Activated T-cell treated with anti-CD3 and anti-CD28 coated beads for 24 hours (primary cell): ENCODE results near the gene PRELP.
"Not testable (repeated sequence)": the region's sequence is repeated elsewhere in the genome, so short reads cannot be mapped to it uniquely, and the experiment has no call there.

Source experiments
- DNase-seq: peaks from one replicate; pipeline ENCODE4 v3.0.0-alpha.2; 2020; ENCODE audit warnings: low read depth

PRELP gene

DNA sequence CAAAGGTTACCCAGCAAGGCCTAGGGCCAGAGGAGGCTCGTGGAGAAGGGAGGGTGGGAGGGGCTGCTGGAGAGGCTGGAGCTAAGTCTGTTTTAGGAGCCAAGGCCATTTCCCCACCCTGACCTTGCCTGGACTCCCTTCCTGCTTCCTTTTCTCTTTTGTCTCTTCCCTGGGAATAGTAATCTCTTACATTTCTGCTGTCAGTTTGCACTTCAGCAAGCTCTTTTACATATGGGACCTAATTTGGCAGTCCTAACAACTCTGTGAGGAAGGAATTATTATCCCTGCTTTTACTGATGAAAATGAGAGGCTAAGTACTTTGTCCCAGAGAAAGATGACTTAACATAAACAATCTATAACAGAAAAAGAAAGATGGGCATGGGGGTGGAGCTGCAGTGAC lies 32.2 kb downstream of the PRELP start:
- no peak for DNase-seq

DNA sequence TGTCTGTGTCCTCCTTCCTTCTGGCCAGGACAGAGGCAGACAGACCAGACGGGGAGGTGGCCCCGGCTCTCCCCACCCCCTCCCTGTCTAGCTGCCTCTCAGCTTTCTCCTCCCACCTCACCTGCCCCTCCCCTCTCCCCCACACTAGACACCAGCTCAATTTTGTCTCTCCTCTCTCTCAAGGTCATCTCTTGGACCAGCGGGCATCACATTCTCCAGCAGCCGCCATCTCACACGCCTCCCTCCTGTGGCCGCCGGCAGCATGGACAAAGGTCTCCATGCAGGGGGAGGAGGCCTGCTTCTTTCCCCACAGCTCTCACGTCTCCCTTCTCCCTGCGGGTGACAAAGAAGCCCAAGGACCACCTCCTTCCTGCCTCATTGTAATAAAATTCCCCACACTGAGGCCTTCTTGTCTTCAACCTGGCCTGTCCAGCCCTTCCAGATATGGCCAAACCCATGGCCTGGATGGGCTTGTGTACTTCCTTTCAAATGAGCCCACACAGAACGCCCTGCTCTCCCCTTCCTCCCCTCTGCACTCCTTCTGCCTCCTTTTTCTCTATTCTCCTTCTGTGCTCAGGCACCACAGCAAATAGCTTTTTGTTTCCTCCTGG lies 33.0 kb downstream of the PRELP start:
- DNase-seq: no peak

DNA sequence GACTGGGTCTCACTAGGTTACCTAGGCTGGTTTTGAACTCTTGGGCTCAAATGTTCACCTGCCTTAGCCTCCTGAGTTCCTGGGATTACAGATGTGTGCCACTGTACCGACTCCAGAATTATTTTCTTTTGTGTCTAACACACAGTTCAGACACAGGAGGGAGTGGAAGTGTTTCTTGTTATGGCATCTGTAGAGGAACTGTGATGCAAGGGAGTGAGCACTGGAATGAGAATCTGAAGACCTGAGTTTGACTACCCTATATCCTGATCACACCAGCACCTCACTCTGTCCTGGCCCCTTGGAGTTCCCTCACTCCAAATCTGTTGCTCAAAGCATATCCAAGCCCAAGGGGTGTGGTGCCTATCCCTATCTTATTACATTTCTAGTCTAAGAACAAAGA lies 33.5 kb downstream of the PRELP start:
- DNase-seq: no peak

DNA sequence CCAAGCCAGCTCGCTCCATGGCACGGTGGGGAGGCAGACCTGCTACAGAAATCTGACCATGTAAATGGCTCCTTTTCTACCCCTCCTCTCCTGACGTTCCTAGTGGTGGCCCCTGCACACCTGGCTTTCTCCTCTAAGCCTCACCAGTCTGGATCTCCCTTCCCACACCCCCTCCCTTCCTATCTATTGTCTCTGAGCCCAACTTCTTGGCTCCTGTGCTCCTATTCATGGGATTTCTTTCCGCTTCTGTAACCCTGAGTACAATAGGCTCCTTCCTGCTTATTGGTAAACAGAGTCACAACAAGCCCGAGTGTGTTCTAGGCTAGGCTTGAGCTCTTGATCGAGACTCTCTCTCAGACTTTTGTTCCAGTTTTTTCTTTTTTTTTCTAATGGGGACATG lies 35.9 kb downstream of the PRELP start:
- no peak for DNase-seq

DNA sequence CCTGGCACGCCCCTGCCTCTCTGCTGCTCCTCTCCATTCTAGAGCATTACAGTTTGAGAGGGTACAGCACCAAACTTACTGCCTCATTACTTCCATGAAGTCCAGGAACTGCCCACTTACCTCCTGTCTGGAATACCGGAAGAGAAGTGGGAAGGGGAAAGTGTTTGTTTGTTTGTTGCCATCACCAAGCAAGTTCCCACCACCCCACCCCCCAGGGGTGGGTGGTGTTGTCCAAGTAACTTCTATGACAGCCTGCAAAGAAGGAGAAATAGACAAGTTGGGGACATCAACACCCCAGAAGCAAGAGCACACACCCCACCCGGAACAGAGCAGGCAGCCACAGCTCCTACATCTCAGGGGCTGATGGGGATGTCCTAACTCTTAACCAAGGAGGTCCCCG lies 36.3 kb downstream of the PRELP start:
- DNase-seq: no peak

DNA sequence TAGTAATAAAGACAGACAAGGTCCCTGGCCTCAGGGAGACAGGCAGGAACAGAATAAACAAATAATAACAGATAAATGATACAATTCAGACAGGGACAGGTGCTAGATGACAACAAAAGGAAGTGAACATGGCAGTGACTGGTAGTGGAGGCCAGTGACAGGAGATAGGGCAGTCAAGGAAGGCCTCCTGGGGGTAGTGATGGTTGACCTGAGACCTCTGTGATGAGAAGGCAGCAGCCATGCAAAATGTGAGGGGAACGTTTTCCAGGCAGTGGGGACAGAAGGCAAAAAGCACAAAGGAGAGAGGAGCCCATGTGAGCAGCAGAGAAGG lies 36.9 kb downstream of the PRELP start:
- DNase-seq: no peak

DNA sequence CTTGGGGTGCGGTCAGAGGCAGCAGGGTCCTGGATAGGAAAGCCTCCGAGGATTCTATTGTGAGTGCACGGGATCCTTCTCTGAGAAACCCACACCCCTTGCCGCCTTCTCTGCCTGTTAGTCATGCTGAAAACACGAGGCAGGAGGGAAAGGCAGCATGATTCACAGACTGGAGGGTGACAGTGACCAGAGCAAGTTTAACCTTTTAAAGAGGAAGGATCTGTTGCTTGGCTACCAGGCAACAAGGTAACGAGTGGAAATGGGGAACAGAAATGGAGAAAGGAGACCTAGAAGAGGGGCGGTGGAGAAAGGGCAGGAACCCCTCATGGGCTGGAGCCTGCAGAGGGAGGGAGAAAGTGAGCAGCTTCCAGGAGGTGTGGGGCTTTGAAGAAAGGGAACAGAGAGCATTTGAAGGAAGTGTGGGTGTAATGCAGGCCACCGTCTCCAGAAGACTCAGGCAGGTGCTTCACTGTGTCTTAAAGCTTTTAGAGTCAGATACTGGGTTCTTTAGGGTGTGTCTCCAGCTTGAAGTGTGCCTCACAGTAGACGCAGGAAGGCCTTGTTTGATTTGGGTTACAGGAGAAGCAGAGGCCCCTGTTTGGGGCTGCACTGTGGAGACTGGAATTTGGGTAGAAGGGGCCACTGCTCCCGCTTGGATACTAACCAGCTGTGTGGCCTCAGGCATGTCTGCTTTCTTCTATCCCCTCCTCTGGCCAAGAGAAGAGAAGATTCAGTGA lies 37.4 kb downstream of the PRELP start:
- peak; percentile 39 for DNase-seq

DNA sequence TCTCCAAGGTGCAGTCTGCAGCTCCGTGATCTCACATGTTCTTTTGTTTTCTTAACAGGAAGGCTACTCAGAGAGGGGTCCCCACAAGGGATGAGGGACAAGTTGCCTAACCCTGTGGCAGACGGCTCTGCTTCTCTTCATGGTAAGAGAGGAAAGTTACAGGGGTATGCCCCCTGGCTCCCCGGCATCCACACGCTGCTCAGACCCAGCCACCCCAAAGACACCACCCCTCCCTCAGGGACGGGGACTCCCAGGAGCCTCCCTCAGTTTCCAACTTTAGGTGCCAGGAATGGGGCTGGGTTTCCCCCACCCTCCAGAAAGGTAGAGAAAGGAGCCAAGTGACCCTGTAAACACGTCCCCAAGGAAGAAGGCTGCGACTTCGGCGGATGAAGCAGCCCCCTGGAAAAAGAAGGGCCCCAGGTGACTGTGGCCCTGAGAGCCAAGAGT lies 38.0 kb downstream of the PRELP start:
- DNase-seq: no peak

DNA sequence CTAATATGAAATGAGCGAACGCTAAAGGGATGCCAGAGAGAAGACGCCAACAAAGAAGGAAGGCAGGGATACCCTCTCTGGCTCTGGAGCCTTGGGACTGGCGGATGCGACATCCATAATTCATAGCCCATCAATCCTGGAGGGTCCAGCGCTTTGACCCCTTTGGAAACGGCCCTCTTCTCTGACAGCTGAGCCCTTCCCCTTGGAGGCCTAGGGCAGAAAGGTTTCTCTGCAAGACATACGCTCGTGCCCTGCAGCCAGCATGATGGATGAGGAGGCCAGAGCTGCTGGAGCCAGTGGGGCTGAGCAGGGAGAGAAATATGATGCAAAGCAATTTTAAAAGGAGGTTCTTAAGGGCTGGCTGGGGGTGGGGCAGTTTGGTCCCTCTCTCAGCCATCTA lies 40.6 kb downstream of the PRELP start:
- no peak for DNase-seq

DNA sequence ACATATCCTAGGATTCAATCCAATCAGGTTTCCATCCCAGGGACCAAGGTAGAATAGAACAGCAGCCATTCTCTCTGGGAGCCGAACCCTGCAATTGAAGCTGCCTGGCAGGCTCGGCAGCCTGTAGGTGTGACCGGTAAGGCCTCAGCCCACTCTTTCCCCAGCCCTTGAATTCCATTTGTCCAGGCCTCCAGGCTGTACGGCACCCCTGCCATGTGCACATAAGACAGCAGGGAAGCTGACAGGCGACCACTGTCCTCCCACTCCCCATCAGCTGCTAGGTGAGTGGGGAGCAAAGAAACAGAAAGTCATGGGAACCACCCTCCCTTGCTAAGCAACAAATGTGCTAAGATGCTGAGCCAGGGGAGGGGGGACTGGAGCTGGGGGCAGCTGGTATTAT lies 41.3 kb downstream of the PRELP start:
- no peak for DNase-seq

DNA sequence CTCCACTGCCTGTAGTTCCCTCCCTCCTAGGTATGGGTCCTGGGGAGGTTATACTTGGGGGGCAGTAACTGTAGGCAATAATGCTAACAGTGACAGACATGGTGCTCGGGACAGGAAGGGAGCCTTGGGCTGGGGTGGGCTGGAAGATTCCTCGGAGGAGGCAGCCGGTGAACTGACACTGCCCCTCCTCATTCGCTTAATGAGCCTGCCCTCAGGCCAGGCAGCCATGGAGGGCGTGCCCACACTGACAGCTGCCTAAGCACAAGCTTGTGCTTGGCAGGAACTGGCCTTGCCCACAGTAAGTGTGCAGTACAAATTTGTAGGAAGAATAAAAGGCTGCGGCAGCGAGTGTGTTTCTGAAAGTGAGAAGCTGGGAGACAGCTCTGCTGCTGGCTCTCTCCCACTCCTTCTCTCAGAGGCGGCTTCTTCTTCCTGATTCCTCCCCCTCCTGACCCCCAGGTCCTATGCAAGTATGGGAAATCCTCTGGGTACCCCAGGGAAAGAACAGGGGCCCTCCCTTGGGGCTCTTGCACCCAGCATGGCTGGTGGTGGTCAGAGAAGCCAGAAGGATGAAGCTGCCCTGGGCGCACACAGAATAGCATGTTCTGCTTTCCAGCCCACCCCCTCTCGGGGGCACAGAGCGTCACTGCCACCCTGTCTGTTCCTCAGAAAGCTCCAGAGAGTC lies 42.0 kb downstream of the PRELP start:
- DNase-seq: no peak

DNA sequence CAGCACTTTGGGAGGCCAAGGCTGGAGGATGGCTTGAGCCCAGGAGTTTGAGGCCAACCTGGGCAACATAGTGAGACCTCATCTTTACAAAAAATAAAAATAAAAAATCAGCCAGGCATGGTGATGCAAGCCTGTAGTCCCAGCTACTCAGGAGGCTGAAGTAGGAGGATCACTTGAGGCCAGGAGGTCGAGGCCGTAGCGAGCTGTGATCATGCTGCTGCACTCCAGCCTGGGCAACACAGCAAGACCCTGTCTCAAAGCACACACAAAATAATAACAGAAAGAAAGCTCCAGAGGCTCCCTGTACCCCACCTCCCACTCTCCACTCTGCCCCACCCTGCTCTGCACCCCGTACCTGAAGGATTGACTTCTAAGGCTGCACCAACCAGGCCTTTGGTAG lies 42.5 kb downstream of the PRELP start:
- not testable (repeated sequence) for DNase-seq

DNA sequence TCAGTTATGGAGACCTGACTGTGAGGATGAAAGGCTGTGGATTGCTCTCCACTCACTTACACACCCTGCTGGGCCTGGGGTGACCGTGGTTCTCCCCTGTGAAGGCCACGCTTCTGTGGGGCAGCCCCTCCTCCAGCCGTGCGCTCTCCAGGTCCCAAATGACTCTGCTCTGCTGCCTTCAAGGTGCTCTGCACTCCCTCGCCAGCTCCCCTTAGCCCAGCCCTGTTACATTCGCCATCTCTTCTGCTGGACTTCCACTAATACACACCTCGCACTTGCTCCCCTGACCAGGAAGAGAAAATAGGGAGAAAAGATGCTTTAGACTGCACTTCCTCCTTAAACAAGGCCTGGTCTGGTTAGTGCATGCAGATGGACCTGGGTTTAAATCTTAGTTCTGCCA lies 42.9 kb downstream of the PRELP start:
- DNase-seq: no peak

DNA sequence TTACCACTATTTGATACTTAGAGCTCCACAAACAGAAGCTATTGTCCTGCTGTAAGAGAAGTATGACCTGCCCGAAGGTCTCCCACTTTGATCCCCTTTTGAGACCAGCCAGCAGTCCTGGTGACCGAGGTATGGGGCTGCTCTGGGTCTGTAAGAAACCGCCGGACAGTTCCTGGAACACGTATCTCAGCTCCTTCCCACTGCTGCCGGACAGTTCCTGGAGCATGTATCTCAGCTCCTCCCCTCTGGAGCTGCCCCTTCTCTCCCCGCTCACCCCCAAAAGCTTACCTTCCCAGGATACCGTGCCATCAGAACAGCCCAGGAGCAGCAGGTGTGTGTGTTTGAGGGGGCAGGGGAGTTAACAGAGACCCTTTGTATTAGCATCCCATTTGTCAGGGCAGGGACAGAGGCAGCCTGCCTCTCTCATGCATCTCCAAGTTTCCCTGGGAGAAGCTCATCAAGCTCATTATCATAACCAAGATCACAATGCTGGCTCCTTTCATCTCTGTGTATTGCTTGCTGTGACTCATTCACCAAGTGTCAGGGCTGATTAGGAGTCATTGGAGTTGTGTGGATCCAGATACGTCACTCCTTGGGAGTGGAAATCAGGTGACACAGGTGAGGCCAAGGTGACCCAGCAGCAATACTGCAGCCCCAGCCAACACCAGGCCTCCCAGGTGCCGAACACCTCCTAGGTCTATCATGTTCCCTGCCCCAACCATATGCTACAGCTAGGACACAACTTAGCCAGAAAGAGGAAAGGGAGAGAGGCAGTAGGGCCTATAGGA lies 43.6 kb downstream of the PRELP start:
- no peak for DNase-seq

DNA sequence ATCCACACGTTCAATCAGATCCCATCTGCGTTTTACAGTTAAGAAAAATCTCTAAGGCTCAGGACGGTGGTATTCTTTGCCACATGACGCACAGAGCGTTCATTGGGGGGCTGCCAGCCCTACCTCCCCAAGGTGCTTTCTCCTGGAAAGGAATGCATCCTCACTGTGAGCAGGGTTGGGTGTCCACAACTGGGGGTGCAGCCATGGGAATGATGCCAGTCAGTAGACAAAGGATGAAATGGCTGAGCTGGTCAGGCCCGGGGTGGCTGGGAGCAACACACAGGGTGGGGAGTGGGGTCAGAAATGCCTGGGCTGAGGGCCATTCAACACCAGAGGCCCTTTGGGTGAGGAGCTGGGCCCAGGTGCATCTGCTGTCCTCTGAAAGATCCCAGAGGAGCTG lies 44.3 kb downstream of the PRELP start:
- no peak for DNase-seq

DNA sequence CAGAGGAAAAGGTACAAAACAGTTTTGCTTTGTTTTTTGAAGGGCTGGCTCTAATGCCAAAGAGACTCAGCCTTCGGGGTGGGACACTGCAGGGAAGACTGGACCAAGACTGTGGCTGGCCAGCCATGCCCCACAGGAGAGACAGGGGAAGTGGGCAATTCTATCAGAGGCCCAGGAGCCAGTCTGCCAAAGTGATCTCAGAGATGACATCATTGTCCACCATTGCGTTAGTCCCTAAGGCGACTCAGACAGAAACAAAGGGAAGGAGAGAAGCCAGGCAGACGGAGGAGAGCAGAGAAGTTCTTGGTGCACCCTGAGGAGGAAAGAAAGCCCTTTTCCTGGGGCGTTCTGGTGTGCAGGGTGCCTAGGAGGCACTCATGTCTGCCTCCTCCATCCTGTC lies 44.7 kb downstream of the PRELP start:
- DNase-seq: no peak

DNA sequence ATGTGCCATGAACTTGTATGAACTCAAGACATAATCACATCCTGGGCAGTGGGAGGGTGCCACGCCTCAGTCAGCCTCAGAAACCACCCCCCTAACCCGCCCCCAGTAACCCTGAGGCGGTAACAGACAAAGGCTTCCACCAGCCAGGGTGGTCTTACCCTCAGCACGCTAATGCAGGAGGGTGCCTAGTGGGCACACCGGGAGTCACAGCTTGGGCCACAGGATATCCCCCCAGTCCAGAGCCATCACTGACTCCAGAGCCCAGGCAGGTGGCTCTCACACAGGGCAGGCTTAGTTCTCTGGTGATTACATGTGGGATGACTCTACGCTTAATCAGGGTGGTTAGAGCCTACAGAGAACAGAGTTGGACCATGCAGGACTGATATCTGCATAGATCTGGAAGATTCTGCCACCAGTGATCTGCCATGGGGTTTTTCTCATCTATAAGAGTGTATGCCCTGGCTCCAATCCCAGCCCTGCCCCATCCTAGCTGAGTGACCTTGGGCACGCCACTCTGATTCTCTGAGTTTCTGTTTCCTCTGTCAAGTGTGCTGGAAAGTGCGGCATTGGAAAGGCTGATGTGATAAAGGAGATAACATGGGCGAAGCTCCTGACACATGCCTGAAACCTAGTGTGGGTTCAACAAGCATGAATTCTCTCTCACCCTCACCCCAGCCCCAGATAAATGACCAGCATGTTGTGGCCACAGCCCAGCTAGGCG lies 45.6 kb downstream of the PRELP start:
- no peak for DNase-seq

DNA sequence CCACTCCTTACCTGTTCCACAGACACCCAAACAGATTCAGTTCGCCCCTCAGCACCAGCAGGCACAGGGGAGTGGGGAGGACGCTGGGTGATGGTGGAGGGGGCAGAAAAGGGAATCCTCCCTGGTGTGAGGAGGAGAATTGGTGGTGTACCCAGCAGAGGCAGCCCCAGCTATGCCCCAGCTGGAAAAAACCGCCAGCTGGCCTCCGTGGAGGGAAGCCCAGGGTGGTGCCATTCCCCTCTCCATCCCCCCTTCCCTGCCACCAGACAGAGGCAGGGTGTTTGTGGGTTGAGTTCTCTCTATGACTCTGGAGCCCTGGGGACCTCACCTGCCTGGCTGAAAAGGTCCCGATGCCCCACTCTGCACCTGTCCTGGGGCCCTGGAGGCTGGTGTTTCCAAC lies 46.2 kb downstream of the PRELP start:
- DNase-seq: no peak

DNA sequence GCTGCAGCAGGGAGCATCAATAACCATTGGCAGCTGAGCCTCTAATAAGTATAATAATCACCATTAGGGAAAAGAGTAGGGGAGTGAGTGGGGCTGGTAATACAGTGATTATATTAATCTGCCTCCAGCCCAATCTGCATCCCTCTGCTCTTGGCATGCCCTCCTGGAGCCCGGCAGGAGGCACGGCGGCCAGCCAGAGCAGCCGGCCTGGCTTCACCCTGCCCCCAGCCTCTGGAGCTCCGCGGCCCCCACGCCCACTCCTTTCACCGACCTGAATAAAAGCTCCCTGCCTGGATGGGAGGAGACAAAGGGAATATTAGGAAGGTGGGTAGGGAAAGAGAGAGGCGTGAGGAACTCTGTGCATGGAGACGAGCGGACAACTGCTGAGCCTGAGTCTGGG lies 46.6 kb downstream of the PRELP start:
- DNase-seq: no peak

DNA sequence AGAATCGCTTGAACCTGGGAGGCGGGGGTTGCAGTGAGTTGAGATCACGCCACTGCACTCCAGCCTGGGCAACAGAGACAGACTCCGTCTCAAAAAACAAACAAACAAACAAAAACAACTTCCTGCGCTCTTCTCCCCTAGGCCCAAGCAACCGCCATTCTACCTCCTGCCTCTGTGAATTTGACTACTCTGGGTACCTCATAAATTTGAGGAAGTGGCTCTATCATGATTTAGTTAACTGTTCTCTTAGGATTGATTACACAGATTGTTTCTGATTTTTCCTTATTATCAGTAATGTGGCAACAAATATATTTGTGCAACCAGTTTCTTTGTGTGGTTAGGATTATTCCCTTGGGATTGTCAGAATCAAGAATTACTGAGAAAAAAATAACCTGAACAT lies 48.1 kb downstream of the PRELP start:
- DNase-seq: no peak

DNA sequence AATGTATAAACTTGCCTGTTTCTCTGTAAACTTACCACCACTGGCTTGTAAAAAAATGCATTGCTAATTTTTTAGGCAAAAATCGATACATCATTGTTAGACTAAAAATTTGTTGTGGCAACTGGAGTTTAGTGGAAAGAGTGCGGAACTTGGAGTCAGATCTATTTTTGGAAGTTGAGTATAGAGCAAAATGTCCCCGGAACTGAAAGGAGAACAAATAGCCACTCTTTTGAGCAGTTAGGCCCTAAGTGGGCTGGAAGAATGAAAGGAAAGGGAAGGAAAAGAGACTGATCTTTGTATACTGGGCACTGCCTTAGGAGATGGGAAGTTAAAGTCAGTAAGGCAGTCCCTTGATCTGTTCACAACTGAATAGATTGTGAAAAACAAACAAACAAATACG lies 48.5 kb downstream of the PRELP start:
- no peak for DNase-seq

DNA sequence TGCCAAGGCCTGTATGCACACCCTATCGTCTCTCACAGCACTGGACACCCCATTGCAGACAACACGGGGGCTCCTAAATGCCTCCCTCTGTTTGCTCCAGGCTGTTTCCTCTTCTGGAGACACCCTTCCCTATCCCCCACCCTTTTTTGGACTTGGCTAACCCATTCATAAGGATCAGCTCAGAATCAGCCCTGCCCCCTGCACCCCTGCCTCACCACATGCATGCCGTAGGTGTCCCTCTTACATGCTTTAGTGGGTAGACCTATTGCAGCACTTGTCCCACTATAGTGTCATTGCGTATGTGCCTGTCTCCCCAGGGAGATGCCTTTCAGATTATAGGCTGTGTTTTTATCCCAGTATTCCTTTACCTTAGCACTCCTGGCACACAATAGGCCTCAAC lies 49.2 kb downstream of the PRELP start:
- no peak for DNase-seq
